Bronchial epithelial cell (primary cell): ENCODE results near the gene REXO5. TPM values are rescaled to one million over a fixed set of nuclear protein-coding genes. Genes with fewer than 3 reads are reported as not detected.
"Not testable (repeated sequence)": the region's sequence is repeated elsewhere in the genome, so short reads cannot be mapped to it uniquely, and the experiment has no call there.

ENCODE experiments used
- DNase-seq: peaks from one replicate; pipeline ENCODE4 v3.0.0-alpha.2; 2010; ENCODE audit warnings: low read depth
- FAIRE-seq: peaks from 2 replicates; lab custom pipeline; 2011; peaks lifted over from hg19 to GRCh38; lab: Jason Lieb, UNC
- H3K27me3 ChIP-seq: 2 replicates; pipeline ENCODE4 v1.5.1; 2011; ENCODE audit warnings: low read length; ENCODE audit not compliant: control insufficient read depth, insufficient read depth
- H3K36me3 ChIP-seq: 2 replicates; pipeline ENCODE4 v1.5.1; 2011; ENCODE audit warnings: low read length; ENCODE audit not compliant: control insufficient read depth, insufficient read depth
- H3K4me3 ChIP-seq: 2 replicates; pipeline ENCODE4 v1.5.1; 2011; ENCODE audit warnings: mild to moderate bottlenecking, low read depth, low read length, control low read depth
- total RNA-seq: library from RNA; depleted of rRNA; stranded (reverse); fragments of >200 nt; gene quantifications from 2 replicates; pipeline ENCODE4 v1.2.1, GENCODE V29; 2014
- TF ChIP-seq, protein P1 (sequence below): IDR thresholded peaks from 2 replicates; pipeline ENCODE4 v1.5.1; 2011; ENCODE audit warnings: mild to moderate bottlenecking, moderate library complexity, low read length, control low read depth, inconsistent platforms; ENCODE audit not compliant: insufficient read depth, severe bottlenecking

The REXO5 gene
- total RNA-seq, 1 donor from 2014 or later = 1.1 TPM

DNA sequence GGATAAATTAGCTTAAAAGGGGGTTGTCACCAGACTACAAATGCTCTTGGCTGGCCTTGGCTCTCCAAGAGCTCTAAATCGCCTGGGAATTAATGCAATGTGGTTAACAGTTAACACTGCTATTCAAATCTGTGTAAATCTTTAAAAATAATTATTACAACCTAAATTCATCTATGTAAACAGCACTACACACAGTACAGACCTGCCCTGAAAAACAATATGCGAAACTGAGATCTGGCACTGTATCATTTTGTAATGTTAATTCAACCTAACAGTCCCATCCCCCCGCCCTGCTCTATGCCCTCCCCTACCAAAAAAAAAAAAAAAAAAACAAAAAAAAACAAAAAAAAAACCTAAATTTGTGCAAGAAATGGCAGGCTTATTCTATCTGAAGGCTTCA is 52.9 kb downstream of the REXO5 start:
- FAIRE-seq = no peak
- Histone ChIP-seq H3K36me3 (peaks cover 9% of the 10 kb centered on the region), H3K27me3 (no peaks in the 10 kb centered on the region), H3K4me3 (no peak overlapping the region)
- DNase-seq = no peak
- TF ChIP-seq, protein P1, sequence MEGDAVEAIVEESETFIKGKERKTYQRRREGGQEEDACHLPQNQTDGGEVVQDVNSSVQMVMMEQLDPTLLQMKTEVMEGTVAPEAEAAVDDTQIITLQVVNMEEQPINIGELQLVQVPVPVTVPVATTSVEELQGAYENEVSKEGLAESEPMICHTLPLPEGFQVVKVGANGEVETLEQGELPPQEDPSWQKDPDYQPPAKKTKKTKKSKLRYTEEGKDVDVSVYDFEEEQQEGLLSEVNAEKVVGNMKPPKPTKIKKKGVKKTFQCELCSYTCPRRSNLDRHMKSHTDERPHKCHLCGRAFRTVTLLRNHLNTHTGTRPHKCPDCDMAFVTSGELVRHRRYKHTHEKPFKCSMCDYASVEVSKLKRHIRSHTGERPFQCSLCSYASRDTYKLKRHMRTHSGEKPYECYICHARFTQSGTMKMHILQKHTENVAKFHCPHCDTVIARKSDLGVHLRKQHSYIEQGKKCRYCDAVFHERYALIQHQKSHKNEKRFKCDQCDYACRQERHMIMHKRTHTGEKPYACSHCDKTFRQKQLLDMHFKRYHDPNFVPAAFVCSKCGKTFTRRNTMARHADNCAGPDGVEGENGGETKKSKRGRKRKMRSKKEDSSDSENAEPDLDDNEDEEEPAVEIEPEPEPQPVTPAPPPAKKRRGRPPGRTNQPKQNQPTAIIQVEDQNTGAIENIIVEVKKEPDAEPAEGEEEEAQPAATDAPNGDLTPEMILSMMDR = no peak

DNA sequence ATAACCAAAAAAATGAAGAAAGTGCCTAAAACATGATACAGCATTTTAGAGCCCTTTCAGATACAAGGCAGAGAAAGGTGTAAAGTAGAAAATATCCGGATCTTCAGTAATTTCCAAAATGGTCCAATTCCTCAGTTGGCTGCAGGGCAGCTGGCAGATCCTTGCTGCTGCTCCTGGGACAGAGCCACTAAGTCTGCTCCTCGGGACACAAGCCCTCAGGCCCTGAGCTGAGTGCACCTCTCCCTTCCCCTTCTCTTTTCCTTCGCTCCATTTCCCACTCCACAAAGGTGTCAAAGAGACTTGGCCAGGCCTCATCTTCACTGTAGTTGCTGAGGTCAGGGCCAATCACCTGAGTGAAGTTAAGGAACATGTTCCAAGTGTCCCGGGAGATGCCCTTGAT is 53.4 kb downstream of the REXO5 start:
- H3K27me3 ChIP-seq = no peaks in the 10 kb centered on the region
- no peak overlapping the region for H3K4me3 ChIP-seq
- peaks cover 9% of the 10 kb centered on the region for H3K36me3 ChIP-seq
- no peak for FAIRE-seq
- DNase-seq = no peak
- TF ChIP-seq, protein P1 = no peak

DNA sequence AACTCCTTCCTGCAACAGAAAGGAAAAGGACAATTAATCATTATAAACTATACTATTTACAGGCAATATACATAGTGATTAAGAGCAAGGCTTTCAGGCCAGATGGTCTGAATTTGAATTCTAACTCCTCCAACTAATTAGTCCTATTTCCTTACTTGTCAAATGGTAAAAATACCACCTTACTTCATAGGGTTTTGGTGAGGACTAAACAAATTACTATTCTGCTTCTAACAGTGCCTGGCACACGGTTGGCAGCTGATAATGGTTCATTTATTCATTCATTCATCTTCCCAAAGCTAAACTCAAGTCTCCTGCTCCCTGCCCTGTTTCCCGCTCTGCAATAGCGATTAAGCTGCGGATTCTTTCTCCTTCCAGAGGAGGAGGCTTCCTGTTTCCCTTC is 54.0 kb downstream of the REXO5 start:
- no peak overlapping the region for H3K4me3 ChIP-seq
- no peaks in the 10 kb centered on the region for H3K27me3 ChIP-seq
- peaks cover 9% of the 10 kb centered on the region for H3K36me3 ChIP-seq
- TF ChIP-seq, protein P1 = no peak
- DNase-seq (no peak), FAIRE-seq (no peak)

DNA sequence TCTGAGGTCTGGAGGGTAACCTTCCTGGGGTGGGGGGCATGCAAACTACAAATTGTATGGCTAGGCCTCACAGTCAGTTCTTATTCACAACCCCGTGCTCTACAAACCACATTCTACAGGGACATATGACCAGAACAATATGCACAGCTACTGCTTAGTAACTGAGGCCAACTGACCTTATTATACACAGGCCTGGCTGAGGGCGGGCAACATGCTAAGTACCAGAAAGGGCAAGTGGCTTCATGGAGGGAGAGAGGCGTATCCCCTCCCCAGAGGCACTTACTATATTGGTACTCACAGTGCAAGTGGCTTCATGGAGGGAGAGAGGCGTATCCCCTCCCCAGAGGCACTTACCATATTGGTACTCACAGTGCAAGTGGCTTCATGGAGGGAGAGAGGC is 54.7 kb downstream of the REXO5 start:
- not testable (repeated sequence) for DNase-seq, H3K36me3 ChIP-seq, H3K27me3 ChIP-seq, H3K4me3 ChIP-seq, FAIRE-seq

DNA sequence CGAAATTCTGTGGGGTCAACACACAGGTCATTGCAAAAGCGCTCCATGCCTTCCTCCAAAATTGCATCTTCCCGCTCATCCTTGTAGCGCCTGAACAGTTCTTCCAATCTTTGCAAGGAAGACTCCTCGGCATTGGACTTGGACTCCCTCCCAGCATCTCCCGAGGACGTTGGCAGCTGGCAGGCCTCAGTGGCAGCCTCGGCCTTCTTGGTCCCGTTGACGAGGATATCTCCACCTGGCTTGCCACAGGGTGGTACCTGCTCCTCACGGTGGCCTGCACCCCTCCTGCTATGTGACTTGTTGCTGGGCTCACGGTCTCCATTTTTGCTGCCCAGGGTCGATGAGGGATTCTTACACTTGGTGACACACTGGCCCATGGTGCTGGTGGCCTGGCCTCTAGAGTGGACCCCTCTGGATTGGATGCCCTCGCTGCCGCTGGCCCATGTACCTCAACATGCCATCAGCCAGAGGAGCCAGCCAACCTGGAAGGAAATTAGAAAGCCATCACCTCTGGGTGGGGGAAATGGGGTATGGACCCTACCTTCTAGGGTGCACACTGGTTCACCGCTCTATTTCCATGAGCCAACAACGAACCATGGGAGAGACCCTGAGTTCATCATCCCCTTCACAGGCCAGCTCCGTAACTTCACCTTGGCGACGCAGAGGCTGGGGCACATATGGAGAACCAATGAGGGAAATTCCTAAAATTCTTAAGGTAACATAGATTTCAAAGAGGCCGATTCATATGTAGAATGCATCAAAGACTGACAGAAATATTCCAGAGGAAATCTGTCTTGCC is 56.0 kb downstream of the REXO5 start:
- FAIRE-seq (no peak), DNase-seq (no peak)
- TF ChIP-seq, protein P1 = no peak
- Histone ChIP-seq H3K27me3 (no peaks in the 10 kb centered on the region), H3K4me3 (no peak overlapping the region), H3K36me3 (peaks cover 9% of the 10 kb centered on the region)

DNA sequence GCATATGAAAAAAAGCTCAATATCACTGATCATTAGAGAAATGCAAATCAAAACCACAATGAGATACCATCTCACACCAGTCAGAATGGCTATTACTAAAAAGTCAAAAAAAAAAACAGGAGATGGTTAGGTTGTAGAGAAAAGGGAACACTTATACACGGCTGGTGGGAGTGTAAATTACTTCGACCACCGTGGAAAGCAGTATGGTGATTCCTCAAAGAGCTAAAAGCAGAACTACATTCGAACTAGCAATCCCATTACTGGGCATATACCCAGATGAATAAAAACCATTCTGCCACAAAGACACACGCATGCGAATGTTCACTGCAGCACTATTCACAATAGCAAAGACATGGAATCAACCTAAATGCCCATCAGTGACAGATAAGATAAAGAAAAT is 58.0 kb downstream of the REXO5 start:
- not testable (repeated sequence) for FAIRE-seq, H3K4me3 ChIP-seq, DNase-seq, H3K27me3 ChIP-seq, H3K36me3 ChIP-seq
